CD4-positive, alpha-beta T cell treated with Interleukin-15 for 4 hours (primary cell): ENCODE measurements around the gene SLC26A2.

Experiments
- DNase-seq: peaks from one replicate; pipeline ENCODE4 v3.0.0-alpha.2; 2020; ENCODE audit warnings: low spot score

SLC26A2 gene

GRCh38 chr5:149961957-149962409, 1.4 kb downstream of the SLC26A2 start:
- DNase-seq: no peak

- no peak for DNase-seq
Observed at GRCh38 chr5:149962601-149963300, 2.2 kb downstream of the SLC26A2 start.

GRCh38 chr5:149963729-149964128, 3.2 kb downstream of the SLC26A2 start:
- no peak for DNase-seq

GRCh38 chr5:149966946-149967345, 6.4 kb downstream of the SLC26A2 start:
- no peak for DNase-seq

GRCh38 chr5:149969181-149969930, 8.8 kb downstream of the SLC26A2 start:
- DNase-seq: no peak

- no peak for DNase-seq
Observed at GRCh38 chr5:149975409-149975808, 14.9 kb downstream of the SLC26A2 start.

GRCh38 chr5:149979896-149980295, 19.3 kb downstream of the SLC26A2 start:
- DNase-seq: no peak

- DNase-seq: no peak
Observed at GRCh38 chr5:149981206-149981605, 20.6 kb downstream of the SLC26A2 start.

- DNase-seq: no peak
Observed at GRCh38 chr5:149982505-149982904, 21.9 kb downstream of the SLC26A2 start.

GRCh38 chr5:149988126-149988525, 27.6 kb downstream of the SLC26A2 start:
- no peak for DNase-seq

GRCh38 chr5:149990518-149991376, 30.2 kb downstream of the SLC26A2 start:
- DNase-seq: peak; percentile 74

GRCh38 chr5:149993471-149993870, 32.9 kb downstream of the SLC26A2 start:
- no peak for DNase-seq

- no peak for DNase-seq
Observed at GRCh38 chr5:149995385-149996204, 35.0 kb downstream of the SLC26A2 start.

GRCh38 chr5:149996205-149996890, 35.8 kb downstream of the SLC26A2 start:
- no peak for DNase-seq

GRCh38 chr5:149998281-149998680, 37.7 kb downstream of the SLC26A2 start:
- DNase-seq: no peak

GRCh38 chr5:149999359-149999758, 38.8 kb downstream of the SLC26A2 start:
- DNase-seq: no peak

- no peak for DNase-seq
Observed at GRCh38 chr5:149999866-150000255, 39.3 kb downstream of the SLC26A2 start.

- peak; percentile 88 for DNase-seq
Observed at GRCh38 chr5:150000256-150000989, 39.9 kb downstream of the SLC26A2 start, which contains the start of the genes HMGXB3 and TIGD6. Gene HMGXB3 (plus strand): TSS chr5:150000739. CDS start chr5:150004853, 4,114 bp downstream. Gene TIGD6 (minus strand): TSS chr5:150000654. CDS start chr5:149996348, 4,306 bp downstream.

GRCh38 chr5:150000990-150001659, 40.6 kb downstream of the SLC26A2 start:
- DNase-seq: peak; percentile 12
